GM10847 (cell line): ENCODE data around the gene GLDC.

Experiments
- POLR2A ChIP-seq: IDR thresholded peaks from 2 replicates; pipeline ENCODE4 v1.6.1; 2011; ENCODE audit not compliant: insufficient read length; ENCODE audit errors: extremely low read depth

GLDC gene

DNA sequence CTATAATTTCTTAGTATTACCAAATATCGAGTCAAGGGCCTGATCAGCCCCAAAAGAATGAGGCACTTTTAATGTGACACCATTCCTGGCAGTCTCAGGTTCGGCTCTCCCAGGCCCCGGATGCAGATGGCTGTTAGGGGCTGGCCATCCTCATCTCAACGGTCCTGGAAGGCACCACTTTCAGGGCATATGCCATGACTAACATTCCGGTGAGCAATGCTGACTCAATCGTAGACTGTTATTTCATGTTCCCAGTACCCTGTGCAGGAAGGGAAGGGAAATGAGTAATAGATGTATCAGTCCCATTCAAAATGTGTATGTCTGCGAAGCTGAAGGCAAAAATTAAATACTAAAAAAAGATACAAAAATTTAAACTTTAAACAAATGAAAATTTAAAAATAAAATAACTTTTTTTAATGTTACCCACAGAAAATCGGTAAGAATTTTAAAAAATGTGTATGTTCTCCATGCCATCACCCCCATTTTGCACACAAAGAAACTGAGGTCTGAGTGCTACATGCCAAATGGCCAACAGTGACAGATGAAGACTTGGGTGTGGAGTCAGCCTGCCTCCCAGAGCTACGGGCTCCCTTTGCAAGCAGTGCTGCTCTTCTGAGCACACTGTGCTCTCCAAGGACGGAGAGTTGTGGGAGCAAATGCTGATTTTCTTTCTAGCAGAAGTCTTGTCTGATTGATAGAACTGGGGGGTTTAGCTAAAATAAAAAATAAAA lies 79.0 kb downstream of the GLDC start:
- TF ChIP-seq POLR2A: no peak

DNA sequence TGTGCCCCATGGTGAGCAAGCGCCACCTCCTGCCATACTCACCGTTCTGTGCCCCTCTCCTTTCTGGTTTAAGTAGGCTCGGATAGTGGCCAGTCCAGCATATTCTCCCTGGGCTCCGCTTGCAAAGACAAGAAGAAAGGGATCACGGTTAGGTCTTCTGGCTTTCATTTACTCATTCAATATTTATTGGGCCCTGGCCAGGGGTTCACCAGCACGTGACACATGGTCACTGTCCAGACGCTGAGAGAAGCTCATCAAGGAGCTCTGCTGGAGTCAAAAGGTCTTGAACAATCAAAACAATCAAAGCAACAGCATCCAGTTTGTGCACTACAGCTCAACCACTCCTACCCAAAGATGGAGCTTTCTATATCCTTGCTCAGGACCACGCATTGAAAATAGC lies 80.2 kb downstream of the GLDC start:
- no peak for TF ChIP-seq POLR2A

DNA sequence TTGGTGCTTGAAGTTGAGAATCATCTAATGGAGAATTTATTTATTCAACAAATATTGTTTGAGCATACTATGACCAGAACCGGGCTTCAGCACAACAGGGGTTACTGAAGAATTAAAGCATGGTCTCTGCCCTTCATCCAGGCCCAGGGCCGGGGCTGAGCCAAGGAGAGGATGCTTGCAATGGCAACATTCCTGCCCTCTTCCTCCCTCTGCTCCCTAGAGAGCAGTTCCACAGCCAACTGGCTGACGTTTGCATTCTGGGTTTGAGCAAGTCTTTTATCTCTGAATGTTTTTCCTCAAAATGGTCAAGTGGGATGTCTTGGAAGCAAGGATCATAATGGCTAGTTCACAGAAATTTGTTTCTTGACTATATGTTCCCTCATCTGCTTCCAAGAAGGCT lies 80.7 kb downstream of the GLDC start:
- no peak for TF ChIP-seq POLR2A

DNA sequence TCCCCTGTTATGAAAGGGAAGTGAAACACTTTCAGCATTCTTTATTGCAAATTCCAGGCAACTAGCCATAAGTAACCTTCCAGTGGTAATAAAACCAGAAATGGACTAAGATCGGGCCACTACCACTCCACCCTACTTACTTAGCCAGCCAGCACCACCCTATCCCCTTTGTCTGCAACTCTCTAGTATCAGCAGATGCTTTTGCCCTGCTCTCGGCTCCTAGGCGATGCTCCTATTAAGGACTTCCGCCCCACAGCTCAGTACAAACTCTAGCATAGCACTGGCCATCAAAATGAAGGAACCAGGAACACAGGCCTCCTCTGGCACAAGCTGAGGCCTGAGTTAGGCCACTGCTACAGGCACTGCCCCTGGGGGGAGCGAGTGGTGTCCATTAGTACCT lies 81.2 kb downstream of the GLDC start:
- TF ChIP-seq POLR2A: no peak

DNA sequence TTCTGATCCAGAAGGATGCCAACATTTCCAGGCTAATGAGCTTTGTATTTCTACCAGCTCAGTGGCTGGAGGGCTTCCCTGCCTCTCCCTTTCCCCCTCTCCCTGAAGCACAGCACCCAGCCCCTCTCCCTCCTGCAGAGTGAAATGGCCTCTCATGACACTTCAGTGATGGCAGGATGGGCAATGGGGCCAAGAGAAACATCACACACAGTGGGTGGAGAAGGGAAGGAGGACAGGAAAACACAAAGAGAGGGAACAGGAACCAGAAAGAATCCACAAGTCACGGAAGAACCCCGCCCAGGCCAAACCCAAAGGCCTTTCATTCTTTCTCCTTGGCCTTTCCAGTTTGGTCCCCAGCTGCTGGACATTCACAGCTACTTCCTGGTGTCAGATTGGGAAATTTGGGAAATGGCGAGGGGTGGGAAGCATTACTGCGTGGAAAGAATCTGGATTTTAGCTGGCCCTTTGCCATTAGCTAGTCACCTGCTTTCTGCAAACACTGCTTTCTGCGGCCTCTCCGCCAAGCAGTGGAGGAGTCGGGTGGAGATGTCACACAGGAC lies 82.6 kb downstream of the GLDC start:
- no peak for TF ChIP-seq POLR2A

DNA sequence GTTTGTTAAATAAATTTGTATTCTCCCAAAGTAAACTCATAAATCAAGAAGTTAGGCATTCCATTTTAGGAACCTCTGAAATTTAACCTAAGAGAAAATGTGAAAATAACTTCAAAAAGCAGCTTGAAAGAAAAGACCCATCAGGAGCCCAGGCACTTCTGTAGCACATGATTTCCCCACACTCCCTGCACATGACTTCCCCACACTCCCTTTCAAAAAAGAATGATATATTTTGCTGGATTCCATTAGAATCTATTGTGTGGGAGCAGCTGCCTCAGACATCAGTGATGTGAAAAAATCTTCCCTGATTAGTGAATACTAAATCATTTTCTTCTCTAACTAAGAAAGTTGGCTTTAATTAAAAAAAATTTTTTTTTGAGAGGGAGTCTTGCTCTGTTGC lies 83.3 kb downstream of the GLDC start:
- no peak for TF ChIP-seq POLR2A

DNA sequence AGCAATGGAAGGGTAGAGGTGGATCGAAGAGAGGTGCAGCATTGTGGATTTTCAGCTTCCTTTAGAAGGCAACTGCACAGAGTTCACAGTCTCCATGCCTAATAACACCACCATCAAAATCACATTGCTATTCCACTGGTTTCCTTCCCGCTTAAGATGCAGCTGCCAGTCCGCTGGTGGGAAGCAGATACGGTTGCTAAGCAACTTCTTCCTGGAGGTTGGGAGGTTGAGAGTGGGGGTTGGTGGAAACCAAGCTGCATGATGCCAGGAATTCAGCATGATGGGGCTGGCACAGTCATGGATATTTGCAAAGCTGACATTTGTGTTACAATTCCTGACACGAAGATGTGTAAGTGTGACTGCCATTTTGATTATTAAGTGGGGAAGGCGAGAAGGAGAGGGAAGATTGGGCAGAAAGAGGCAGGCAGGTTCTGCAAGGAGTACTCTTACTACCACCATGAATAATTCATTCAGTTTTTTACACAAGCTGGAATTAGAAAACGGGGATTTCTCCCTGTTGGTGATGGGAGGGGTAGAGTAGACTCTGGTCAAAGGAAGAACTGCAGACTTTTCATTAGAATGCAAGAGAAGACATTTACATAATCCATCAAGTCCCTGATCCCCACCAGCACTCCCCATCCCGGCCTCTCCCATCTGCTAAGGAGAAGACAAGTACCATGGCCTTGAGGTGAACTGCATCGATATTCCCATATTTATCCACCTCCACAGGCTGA lies 87.5 kb downstream of the GLDC start:
- no peak for TF ChIP-seq POLR2A

DNA sequence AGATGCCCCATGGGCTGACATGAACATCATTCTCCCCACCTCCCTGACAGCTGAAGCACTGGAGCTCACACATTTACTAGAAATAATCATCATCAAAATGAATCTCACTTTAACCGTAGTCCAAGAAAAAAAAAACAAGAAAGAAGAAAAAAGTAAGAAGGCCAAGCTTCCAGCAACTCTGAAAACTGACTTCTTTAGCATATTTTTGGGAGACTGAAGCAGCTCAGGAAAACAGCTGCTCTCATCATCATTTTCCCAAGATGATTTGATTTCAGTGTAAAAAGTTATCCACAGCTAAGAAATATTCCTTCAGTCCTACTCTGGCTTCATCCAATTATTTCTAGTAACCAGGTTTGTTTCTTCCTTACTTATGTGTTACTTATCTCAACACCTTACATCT lies 91.7 kb downstream of the GLDC start:
- TF ChIP-seq POLR2A: no peak

DNA sequence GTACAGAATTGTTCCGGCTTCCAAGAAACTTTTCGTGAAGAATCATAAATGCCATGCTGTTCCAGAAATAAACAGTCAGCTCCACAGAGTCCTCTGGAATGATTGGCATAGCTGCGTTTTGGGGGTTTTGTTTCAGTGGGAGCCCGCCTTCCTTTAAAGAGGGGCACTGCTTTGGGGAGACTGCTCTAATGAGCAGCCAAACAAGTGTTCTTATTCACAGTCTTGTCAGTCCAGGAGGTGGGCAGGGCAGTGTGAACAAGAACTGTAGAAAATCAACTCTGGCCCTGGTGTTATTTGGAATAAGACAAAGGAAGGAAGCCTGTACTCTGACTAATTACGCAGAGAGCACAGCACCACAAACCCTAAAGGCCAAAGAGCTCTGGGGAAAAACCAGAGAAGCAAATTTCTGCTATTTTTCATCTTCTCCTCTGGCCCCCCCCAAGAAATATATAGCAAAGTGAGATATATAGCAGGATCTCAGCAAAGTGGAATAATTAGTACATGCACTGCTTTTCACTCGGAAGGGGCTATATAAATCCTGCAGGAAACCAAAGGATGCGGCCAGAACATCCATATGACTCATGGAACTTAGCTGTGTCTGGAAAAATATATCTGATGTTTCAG lies 92.9 kb downstream of the GLDC start:
- TF ChIP-seq POLR2A: no peak

DNA sequence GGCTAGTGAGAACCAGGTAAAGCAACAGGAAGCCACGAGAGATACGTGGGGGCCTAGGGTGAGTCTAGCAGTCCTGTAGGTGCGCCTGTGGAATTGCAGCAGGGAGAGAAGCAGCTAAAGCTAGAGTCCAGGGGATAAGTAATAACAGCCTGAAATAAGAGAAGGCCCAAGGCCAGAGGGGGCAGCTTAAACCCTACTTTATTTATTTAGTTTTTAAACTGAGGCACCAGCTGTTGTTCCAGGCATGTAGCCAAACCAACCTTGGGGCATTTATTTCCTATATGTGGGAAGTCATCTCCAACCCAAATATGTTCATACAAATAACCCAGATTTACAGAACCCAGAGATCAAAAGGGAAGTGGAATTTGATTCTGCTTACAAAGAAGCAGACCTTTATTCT lies 93.5 kb downstream of the GLDC start:
- no peak for TF ChIP-seq POLR2A

DNA sequence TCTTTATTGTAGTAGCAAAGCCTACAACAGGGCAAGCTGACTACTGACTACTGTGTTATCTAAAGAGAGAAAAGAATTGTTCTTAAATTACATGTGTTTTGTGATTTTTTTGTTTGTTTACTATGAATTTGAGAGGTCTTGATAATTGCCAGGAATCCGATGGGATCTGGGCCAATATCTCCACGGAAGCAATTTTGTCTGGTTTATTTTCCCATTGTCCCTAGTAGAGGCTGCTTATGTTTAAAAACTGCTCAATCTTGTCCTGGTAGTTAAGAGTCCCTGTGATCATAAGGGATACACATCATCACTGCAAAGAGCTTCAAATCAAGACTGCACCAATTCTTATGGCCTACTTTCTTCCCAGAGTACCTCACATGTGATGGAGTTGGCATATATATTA lies 94.4 kb downstream of the GLDC start:
- no peak for TF ChIP-seq POLR2A

DNA sequence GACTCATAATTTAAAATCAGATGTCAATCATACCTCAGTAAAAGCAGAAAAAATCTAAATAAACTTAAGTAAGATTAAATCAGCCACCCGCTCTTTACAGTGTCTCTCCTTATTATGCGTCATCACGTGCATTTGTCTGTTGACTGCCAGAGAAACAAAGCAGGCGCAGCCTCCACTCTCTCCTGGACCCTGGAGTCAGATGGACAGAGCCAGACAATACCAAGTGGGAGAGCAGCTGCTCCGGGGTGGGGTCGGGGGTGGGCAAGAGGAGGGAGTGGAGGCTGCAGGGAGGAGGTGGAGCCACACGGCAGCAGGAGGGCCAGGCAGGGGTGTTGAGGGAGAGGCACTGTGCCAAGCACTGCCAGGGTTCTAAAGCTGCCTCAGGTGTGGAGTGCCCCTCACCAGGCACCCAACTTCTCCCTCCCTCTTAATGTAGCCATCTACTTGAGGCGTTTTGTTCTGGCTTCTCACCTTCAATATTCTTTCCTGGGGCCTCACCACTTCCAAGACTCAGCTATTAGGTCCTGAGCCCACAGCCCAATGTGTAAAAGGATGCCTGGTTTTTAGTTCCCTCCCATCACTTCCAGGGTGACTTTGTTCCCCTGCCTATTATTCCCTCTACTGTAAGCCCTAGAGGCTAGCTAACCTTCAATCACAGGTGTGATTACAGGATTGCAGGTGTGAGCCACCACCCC lies 96.3 kb downstream of the GLDC start:
- no peak for TF ChIP-seq POLR2A

DNA sequence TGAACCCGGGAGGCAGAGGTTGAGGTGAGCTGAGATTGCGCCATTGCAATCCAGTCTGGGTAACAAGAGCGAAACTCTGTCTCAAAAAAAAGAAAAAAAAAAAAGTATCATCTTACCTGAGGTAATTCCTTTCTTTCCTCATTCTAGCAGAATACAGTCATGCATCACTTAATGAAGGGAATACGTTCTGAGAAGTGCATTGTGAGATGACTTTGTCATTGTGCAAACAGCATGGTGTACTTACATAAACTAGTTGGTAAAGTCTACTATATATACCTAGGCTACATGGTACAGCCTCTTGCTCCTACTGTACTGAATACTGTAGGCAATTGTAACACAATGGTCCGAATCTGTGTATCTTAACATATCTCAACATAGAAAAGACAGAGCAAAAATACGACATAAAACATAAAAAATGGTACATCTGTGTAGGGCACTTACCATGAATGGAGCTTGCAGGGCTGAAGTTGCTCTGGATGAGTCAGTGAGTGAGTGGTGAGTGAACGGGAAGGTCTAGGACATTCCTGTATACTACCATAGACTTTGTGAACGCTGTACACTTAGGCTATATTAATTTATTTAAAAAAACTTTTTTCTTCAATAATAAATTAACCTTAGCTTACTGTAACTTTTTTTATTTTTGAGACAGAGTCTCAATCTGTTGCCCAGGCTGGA lies 100.4 kb downstream of the GLDC start:
- TF ChIP-seq POLR2A: no peak

DNA sequence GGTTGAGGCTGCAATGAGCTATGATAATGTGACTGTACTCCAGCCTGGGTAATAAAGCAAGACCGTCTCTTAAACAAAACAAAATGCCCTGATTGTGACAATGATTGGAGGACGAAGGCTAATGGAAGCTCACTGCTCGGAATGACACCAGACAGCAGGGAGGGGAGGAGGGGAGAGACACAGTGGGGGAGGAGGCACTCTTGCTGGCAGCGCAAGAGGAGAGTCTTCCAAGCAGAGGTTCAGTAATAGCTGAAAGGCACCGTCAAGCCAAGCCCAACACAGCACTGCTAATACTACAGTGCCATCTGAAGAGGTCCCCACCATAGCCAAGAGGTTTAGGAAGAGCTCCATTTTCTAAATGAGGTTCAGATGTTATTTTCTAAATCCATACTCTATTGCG lies 102.3 kb downstream of the GLDC start:
- TF ChIP-seq POLR2A: no peak

DNA sequence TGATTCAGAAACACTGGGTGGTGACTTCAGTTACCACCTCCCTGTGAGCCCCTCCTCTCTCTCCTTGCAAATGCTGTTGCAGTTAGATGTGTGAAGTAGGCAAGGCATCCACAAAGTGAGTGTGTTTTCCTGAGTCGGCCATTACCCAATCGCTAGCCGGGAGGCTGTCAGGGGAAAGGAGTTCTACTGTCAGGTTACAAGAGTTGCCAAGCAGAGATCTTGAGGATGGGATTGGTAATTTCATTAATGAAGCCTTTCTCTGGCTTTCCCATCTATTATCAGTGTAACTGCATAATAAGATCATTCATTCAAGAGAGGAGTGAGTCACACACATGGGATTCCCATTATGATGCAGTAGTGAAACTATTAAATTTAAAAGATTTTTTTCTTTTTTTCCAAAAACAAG lies 106.9 kb downstream of the GLDC start:
- no peak for TF ChIP-seq POLR2A
